OCI-LY1 (cell line): ENCODE data around the gene LAMC2.

Experiments
- CTCF ChIP-seq: fragments of 200-600 bp; sonication (generic), shearing (Covaris generic); IDR thresholded peaks from 2 replicates; pipeline ENCODE4 v1.5.1; 2017; ENCODE audit warnings: mild to moderate bottlenecking, antibody characterized with exemption, low read length, moderate library complexity, mixed read lengths
- EZH2 ChIP-seq: fragments of 200-600 bp; sonication (generic), shearing (Covaris generic); IDR thresholded peaks from 2 replicates; pipeline ENCODE4 v1.8.0; 2017; ENCODE audit warnings: borderline replicate concordance, mixed run types, mild to moderate bottlenecking, antibody characterized with exemption, low read length, moderate library complexity, mixed read lengths

- no peak for TF ChIP-seq EZH2
- no peak for TF ChIP-seq CTCF
These were observed 63.9 kb downstream of the LAMC2 start for GRCh38 chr1:183249941-183250452.
